COLO668 (cell line): ENCODE measurements around the gene TNPO3.
"Not testable (repeated sequence)": the region's sequence is repeated elsewhere in the genome, so short reads cannot be mapped to it uniquely, and the experiment has no call there.

Experiments
- DNase-seq: peaks from one replicate; lab custom pipeline; 2025; ENCODE audit not compliant: unreplicated experiment; lab: John Stamatoyannopoulos, UW

The TNPO3 gene

DNA sequence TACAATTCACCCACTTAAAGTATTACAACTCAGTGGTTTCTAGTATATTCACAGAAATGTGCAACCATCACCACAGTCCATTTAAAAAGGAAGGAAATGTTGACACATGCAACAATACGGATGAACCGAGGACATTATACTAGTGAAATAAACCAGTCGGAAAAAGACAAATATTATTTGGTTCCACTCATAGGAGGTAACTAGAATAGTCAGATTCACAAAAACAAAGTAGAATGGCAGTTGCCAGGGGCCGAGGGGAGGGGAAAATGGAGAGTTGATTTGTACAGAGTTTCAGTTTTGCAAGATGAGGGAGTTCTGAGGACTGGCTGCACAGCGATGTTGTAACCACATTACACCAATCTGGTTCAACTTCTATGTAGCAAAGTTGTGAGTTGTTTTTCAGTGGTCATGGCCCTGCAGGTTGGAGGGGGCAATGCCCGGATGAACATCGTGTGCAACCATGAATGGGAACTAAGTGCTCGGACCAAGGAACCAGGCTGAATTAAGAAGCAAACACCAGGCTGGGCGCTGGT is 17.6 kb upstream of the TNPO3 start:
- DNase-seq = no peak

DNA sequence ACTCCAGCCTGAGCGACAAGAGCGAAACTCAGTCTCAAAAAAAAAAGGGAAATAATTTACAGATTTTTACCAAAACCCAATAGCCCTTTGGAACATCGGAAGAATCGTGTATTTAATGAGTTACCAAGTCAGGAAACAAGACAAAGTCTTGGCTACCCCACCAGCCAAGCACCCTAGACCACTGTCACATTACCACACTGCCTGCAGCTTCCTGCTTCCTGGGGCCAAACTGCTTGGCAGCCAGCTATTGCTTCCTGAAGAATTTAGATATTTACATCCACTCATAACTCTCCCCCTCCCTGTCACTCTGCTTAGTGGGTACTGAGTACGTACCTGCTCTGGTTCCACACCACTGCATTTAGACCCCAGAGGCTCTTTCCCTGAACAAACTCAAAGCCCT is 14.1 kb upstream of the TNPO3 start:
- no peak for DNase-seq

DNA sequence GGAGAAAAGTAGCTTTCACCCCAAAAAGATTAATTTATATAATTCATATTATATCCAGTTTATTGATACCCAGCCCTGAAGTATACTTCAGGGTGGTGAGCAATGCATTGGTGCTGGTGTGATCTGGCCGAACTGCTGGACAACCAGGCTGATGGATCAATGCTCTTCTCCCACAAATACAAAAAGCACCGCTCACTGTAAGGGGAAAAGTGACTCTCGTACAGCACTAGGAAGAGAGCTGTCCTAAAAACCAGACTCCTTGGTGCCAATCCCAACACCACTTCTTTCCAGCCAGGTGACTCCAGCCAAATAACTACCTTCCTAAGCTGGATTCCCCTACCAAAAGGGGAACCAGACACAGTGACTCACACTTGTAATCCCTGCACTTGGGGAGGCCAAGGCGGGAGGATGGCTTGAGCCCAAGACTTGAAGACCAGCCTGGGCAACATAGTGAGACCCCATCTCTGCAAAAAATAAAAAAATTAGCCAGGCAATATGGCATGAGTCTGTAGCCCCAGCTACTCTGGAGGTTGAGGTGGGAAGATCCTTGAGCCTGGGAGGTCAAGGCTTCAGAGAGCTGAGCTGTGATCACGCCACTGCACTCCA is 13.1 kb upstream of the TNPO3 start:
- no peak for DNase-seq

DNA sequence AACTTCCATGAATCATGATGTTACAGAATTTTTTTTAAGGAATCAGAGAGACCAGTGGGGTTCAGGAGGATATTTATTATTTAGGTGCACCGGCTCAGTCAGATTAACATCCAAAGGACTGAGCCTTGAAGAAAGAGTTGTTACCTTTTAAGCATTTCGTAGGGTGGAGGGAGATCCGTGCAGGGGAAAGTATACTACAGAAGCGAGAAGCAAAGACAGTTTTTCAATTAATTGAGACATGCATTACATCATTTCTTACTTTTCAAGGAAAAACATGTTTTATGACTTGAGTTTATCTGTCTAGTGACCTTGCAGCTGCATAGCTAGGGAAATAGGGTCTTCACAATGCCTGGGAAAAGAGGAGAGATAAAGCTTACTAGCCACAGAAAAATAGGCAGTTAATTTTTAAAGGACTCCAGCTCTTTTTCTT is 12.2 kb upstream of the TNPO3 start:
- DNase-seq = not testable (repeated sequence)

DNA sequence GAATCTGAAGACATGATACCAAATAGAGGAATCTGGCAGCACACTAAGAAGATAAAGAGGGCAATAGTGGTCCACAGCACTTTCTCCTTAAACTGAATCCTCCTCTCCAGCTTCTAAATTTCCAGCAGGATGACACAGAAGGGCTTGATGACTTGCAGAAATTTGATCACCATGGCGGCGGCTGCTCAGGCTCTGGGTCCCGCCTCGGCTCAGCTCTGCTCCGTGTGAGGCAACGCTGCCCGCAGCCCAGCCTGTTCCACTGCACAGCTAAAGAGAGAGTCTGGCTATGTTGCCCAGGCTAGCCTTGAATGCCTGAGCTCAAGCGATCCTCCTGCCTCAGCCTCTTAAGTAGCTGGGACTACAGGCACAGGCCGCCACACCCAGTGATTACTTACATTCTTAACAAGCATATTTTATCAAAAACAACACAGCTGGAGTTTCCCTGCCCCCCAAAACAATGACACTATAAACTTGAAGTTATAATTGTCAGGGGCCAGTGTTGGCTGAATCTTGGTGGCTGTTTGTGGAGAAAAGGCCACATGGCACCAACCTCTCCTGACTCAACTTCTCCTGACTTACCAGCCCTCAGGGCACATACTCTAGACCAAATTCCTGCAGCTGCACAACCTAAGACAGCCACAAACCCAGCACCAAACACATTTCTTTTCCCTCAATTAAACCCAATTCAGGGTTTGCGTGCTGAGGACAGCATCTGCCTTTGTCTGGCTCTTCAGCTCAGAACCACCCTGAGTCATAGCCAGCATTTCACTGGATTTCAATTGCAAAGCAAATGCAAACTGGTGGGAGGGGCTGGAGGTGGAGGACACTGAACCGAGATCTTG is 11.6 kb upstream of the TNPO3 start:
- no peak for DNase-seq

DNA sequence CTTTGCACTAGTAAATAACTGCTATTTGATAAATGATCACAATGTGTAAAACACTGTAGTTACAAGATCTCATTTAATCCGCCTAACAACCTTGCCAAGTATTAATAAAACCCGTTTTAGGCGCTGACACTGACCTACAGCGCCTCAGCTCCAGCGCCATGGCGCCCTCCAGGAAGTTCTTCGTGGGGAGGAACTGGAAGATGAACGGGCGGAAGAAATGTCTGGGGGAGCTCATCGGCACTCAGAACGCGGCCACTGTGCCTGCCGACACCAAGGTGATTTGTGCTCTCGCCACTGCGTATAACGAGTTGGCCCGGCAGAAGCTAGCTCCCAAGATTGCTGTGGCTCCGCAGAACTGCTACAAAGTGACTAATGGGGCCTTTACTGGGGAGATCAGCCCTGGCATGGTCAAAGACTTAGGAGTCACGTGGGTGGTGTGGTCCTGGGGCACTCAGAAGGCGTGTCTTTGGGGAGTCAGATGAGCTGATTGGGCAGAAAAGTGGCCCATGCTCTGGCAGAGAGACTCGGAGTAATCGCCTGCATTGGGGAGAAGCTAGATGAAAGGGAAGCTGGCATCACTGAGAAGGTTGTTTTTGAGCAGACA is 1.1 kb upstream of the TNPO3 start:
- no peak for DNase-seq

DNA sequence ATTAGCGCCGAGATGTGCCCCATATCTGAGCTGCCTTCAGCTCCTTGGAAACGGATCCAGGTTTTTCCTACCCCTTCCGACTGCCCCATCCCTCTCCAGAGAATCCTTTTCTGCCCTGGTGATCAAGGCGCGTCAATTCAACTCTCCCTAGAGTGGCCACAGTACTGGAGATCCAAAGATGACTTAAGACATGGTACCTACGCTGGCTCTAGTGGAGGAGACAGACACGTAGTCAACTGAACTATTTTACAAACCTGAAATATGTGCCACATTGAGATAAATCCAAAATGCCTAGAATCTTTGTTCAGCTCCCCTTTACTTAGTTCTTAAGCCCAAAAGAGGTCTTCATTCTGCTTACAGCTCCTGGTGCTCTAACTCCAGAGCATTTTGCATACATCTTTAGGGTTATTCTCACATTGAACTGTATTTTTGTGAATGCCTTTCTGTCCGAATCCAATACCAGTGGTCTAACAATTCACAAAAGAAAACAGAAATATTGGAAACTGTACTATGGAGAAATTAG is 444 bp upstream of the TNPO3 start:
- no peak for DNase-seq

DNA sequence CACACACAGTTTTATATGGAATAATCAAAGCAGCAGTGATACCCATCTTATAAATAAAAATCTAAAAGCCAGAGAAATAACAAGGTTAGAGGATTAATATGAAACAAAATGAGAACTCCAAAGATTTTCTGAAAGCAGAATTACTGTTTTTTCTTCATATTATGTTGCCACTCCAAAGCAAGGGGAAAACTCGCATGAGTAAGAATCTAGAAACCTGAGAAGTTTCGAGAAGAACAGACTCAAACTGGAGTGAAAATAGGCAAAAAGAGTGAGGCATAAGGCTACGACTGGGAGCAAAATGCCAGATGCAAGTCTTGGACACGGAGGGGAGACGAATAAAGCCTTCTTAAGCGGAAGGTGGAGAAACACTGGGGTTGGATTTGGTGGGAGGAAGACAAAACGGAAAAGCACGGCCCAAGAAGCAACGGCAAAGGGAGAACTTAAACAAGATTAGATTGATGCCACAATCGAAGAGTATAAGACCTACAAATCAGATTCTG is 923 bp downstream of the TNPO3 start:
- DNase-seq = no peak

DNA sequence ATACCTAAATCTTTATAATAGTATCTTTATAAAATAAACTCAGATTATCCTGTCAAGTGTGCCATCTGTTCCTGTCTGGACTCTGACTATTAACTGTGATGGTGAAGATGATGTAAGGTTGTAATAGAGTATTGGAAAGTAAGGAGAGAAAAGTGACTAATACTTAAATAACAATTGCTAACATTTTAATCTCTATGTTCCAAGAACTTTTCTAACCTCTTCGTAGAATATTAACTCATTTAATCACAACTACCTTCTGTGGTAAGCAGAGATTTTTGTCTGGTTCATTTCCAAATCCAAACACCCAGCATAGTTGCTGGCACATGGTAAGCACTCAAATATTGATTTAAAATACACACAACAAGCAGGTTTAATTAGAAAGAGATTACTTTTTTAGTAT is 2.5 kb downstream of the TNPO3 start:
- no peak for DNase-seq

DNA sequence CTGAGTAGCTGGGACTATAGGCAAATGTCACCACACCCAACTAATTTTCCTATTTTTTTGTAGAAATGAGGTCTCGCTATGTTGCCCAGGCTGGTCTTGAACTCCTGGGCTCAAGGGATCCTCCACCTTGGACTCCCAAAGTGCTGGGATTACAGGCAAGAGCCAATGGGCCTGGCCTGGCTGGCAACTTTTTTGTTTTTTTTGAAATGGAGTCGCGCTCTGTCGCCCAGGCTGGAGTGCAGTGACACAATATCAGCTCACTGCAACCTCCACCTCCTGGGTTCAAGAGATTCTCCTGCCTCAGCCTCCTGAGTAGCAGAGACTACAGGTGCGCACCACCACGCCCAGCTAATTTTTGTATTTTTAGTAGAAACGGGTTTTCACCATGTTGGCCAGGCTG is 3.5 kb downstream of the TNPO3 start:
- DNase-seq = not testable (repeated sequence)

DNA sequence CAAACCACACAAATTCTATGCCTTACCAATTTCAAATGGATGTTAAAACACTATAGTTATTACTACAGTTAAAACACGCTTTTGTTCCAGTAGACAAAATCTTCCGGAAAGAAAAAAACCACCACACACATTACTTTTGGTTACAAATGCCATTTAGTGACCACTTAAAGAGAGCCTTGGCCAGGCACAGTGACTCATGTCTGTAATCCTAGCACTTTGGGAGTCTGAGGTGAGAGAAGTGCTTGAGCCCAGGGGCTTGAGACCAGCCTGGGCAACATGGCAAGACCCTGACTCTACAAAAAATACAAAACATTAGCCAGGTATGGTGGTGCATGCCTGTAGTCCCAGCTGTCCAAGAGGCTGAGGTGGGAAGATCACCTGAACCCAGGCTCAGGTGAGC is 7.2 kb downstream of the TNPO3 start:
- DNase-seq = no peak

DNA sequence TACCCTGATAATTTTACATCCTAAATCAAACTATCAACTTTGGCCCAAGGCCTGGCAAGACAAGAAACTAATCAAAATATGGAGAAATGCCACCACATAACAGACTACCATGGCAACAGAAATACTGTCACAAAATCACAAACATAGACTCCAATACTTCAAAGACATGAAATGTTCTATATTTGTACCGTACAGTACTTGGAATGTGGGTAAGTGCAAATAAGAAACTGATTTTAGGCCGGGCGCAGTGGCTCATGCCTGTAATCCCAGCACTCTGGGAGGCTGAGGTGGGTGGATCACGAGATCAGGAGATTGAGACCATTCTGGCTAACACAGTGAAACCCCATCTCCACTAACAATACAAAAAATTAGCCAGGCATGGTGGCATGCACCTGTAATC is 9.2 kb downstream of the TNPO3 start:
- DNase-seq = no peak

DNA sequence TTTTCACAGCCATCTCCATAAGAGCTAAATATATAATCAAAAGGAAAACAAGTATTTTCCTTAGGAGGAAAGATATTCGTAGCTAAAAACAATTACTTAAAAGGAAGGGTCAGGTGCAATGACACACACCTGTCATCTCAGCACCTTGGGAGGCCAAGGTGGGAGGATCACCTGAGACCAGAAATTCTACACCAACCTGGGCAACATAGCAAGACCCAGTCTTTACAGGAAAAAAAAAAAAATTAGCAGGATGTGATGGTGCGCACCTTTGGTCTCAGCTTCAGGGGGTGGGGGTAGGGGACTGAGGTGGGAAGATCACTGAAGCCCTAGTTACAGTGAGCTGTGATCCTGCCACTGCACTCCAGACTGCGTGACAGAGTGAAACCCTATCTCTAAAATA is 11.9 kb downstream of the TNPO3 start:
- no peak for DNase-seq

DNA sequence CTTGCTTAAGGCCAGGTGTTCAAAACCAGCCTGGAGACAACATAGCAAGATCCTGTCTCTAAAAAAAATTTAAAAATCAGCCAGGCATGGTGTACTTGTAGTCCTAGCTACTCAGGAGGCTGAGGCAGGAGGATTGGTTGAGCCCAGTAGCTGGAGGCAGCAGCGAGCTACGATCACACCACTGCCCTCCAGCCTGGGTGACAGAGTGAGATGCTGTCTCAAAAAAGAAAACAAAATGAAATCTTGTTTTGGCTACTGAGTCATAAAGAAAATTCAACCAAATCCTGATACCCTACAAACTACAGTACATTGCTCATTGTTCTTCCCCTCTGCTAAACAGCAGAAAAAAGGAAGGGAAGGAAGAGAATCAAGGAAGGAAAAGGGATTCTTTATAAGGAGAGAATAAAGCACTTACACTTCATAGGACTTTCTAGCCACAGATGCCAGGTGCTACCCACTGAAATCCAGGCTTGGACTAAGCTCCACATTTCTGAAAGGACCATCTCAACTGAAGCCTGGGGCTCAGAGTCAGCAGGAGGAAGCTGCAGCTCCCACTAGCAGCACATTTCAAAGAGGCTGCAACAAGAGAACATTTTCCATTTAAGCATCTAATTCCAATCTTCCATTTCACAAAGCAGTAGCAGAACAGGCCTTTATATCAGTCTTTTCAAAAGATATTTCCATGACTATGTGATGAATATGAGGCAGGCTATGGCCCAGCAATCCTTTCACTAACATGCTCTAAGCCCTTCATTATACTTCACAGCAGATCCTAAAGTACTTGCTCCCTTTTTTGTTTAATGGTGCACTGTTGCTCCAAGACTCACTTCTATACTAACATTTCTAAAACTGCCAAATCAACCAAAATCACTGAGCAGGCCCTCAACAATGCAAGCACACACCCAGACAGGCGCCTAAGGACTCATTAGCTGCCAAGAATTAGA is 13.5 kb downstream of the TNPO3 start:
- no peak for DNase-seq

DNA sequence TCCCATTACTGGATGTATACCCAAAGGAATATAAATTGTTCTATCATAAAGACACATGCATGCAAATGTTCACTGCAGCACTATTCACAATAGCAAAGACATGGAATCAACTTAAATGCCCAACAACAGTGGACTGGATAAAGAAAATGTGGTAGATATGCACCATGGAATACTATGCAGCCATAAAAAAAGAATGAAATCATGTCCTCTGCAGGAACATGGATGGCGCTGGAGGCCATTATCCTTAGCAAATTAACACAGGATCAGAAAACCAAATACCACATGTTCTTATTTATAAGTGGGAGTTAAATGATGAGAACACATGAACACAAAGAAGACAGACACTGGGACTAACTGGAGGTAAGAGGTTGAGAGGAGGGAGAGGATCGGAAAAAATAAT is 16.4 kb downstream of the TNPO3 start:
- not testable (repeated sequence) for DNase-seq

DNA sequence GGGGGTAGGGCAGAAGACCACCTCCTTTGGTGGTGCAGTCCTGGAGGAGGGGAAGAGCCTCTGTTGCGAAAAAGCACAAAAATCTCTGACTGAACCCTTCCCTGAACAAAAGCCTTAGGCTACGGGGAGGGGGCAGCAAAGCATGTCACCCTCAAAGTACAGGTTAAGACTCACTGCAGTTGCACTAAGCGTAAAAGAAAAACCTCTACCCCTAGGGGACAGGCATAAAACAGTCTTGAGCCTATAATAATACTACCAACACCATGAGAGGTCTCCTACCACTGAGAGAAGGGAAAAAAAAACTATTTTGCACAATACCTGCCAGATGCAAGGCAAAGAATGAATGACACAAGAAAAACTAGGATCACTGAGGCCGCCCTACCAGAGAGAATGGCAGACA is 17.3 kb downstream of the TNPO3 start:
- no peak for DNase-seq

DNA sequence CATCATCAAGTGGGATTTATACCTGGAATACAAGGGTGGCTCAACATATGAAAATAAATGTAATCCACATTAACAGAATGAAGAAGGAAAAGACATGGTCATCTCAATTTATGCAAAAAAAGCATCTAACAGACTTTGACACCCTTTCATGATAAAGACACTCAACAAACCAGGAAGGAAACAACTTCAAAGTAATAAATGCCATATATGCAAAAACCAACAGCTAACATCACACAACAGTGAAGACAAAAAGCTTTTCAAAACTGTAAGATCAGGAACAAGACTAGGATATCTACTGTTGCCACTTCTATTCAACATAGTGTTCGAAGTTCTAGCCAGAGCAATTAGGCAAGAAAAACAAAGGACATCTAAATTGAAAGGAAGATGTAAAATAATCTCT is 22.9 kb downstream of the TNPO3 start:
- no peak for DNase-seq

DNA sequence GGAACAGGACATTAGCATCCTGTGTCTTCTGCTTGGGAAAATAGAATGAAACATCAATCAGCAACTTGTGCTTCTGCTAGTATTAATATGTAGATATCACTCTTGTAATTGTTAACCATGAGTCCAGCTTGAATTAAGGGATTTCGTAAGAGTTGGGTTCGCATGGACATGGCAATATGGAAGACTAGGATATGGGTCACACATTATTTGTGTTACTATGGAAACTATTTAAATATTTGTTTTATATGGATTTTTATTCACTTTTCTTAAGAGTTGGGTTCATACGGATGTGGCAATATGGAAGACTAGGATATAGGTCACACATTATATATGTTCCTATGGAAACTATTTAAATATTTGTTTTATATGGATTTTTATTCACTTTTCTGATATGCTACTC is 24.5 kb downstream of the TNPO3 start:
- no peak for DNase-seq

DNA sequence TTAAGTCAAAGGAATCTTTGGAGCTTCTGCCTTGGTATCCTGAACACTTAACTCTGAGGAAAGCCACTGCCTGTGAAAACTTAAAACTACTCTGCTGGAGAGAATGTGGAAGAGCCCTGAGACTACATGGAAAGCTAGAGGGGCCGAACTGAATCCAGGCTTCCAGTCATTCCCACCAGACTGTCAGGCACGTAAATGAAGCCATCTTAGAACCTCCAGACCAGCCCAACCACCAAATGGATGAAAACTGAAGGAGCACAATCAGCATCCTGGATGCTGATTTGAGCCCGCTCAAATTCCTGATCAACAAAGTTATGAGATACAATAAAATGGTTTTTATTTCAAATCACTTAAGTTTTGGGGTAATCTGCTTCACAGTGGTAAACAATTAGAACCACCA is 30.8 kb downstream of the TNPO3 start:
- DNase-seq = no peak

DNA sequence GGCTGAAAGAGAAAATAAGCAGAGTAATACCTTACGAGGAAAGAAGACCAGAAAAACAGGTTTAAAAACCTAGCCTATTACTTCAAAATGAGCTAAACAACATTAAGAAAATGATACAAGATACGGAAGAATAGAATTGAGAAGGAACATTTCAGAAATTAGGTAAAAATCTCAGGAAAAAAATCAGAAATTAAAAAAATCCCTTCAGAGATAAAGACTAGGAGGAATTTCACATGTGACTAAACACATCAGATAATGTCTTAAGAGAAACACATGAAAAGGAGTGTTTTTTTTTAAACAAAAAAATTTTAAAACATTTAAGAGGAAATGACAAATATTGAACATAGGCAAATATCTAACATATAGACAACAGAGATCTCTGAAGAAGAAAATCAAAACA is 33.3 kb downstream of the TNPO3 start:
- no peak for DNase-seq
